K562 (cell line): ENCODE measurements around the gene MLXIPL. TPM values are rescaled to one million over a fixed set of nuclear protein-coding genes. Genes with fewer than 3 reads are reported as not detected.
A peak's percentile ranks its signal among the peaks of the same experiment; 100 is the strongest.

Experiments used
- ATAC-seq: fragments of 200-7000 bp; cut with Tn5 transposase; 3 replicates; pipeline ENCODE4 v1.9.1; 2020; ENCODE audit warnings: moderate library complexity
- BruUV-seq: library from RNA; stranded (reverse); fragments of 400-500 nt; replicated peaks from 2 replicates; lab custom pipeline; 2021; lab: Mats Ljungman, UMichigan
- CTCF ChIA-PET: fragments of 300-600 bp; formaldehyde crosslinking; extraction: SDS; loops from one replicate; lab custom pipeline; 2021; ENCODE audit warnings: low intra/inter-chr PET ratio; lab: Yijun Ruan, JAX
- POLR2A ChIA-PET: fragments of 300-600, 350-650 bp; sonication (Branson Sonifier 250); formaldehyde crosslinking; extraction: SDS; loops from one replicate; lab custom pipeline; 2021; ENCODE audit warnings: antibody characterized with exemption, inconsistent platforms; lab: Yijun Ruan, JAX
- DNase-seq, 4 experiments: peaks; one replicate each; pipeline versions ENCODE4 v3.0.0 to v3.0.0-alpha.2; 2011 to 2018; ENCODE audit warnings: low spot score in 3 of 4, mixed read lengths in 3 of 4; ENCODE audit errors: extremely low read depth in 1 of 4
- FAIRE-seq: peaks from 2 replicates; lab custom pipeline; 2011; peaks lifted over from hg19 to GRCh38; lab: Jason Lieb, UNC
- H2AFZ ChIP-seq: 2 replicates; pipeline ENCODE4 v1.6.0; 2011; ENCODE audit warnings: low read depth, low read length, control low read depth, inconsistent platforms
- H3K27ac ChIP-seq: fragments of 200-600 bp; 3 replicates; pipeline ENCODE4 v1.8.0; 2011; ENCODE audit warnings: low read depth, mild to moderate bottlenecking, control low read depth, inconsistent platforms, low read length, moderate library complexity, mixed read lengths; ENCODE audit errors: extremely low read depth
- H3K27me3 ChIP-seq, 2 experiments: fragments of 300-600 bp in 1 of 2; 2 replicates in 1 of 2; 3 replicates in 1 of 2; pipeline versions ENCODE4 v1.6.0 to v1.8.0; 2011; ENCODE audit warnings: inconsistent platforms in 2 of 2, low read length in 2 of 2, mild to moderate bottlenecking in 1 of 2, mixed read lengths in 1 of 2, moderate library complexity in 1 of 2; ENCODE audit not compliant: control insufficient read depth in 2 of 2, insufficient read depth in 2 of 2
- H3K36me3 ChIP-seq: fragments of 300-600 bp; 3 replicates; pipeline ENCODE4 v1.8.0; 2011; ENCODE audit warnings: mild to moderate bottlenecking, low read length, inconsistent platforms; ENCODE audit not compliant: control insufficient read depth, insufficient read depth
- H3K4me1 ChIP-seq, 2 experiments: fragments of 200-600 bp in 1 of 2; replicated peaks in 1 of 2; 2 replicates in 1 of 2; 3 replicates in 1 of 2; pipeline versions ENCODE4 v1.5.1 to v1.8.0; 2011; ENCODE audit warnings: inconsistent platforms in 2 of 2, low read length in 2 of 2, mild to moderate bottlenecking in 1 of 2, mixed read lengths in 1 of 2, moderate library complexity in 1 of 2; ENCODE audit not compliant: control insufficient read depth in 2 of 2, insufficient read depth in 2 of 2
- H3K4me2 ChIP-seq: 2 replicates; pipeline ENCODE4 v1.6.1; 2011; ENCODE audit warnings: low read length, control low read depth, inconsistent platforms, mixed read lengths; ENCODE audit not compliant: insufficient read depth
- H3K4me3 ChIP-seq: fragments of 200-600 bp; sonication (generic), shearing (Covaris generic); 2 replicates; pipeline ENCODE4 v1.5.1; 2016; ENCODE audit warnings: control low read depth, inconsistent platforms
- H3K79me2 ChIP-seq: fragments of 200-600 bp; 3 replicates; pipeline ENCODE4 v1.8.0; 2011; ENCODE audit warnings: low read length, inconsistent platforms; ENCODE audit not compliant: control insufficient read depth, insufficient read depth
- H3K9ac ChIP-seq, 2 experiments: 2 replicates each; pipeline versions ENCODE4 v1.6.0 to v1.6.1; 2011; ENCODE audit warnings: low read depth in 2 of 2, low read length in 2 of 2, control low read depth in 1 of 2, inconsistent platforms in 1 of 2, mild to moderate bottlenecking in 1 of 2, mixed read lengths in 1 of 2; ENCODE audit not compliant: insufficient read depth in 1 of 2
- H3K9me1 ChIP-seq: one replicate; pipeline ENCODE4 v1.6.0; 2011; ENCODE audit warnings: inconsistent platforms, mild to moderate bottlenecking, low read length, moderate library complexity; ENCODE audit not compliant: control insufficient read depth, insufficient read depth
- H3K9me3 ChIP-seq: replicated peaks from 2 replicates; pipeline ENCODE4 v1.5.1; 2011; ENCODE audit warnings: low read depth, low read length, inconsistent platforms; ENCODE audit not compliant: control insufficient read depth, insufficient read depth
- H4K20me1 ChIP-seq: replicated peaks from 2 replicates; pipeline ENCODE4 v1.6.1; 2011; ENCODE audit warnings: low read length, inconsistent platforms, mixed read lengths; ENCODE audit not compliant: control insufficient read depth, insufficient read depth
- ATF6 ChIP-seq: sonication (generic); formaldehyde crosslinking; IDR thresholded peaks from 2 replicates; pipeline ENCODE4 v1.4.0; 2020; ENCODE audit warnings: mild to moderate bottlenecking, missing genetic modification reagents
- ETS1 ChIP-seq: conservative IDR thresholded peaks from 2 replicates; pipeline ENCODE4 v1.6.1; 2011; ENCODE audit warnings: low read depth, mild to moderate bottlenecking, low read length; ENCODE audit not compliant: control insufficient read depth
- RFX1 ChIP-seq: fragments of 450-650 bp; IDR thresholded peaks from 2 replicates; pipeline ENCODE4 v1.6.1; 2016; ENCODE audit warnings: mild to moderate bottlenecking, moderate library complexity
- ZNF239 ChIP-seq: fragments of 250-450 bp; sonication (Bioruptor Pico); IDR thresholded peaks from 2 replicates; pipeline ENCODE4 v1.4.0; 2020; ENCODE audit warnings: mild to moderate bottlenecking
- ZNF277 ChIP-seq: fragments of 250-450 bp; sonication (Bioruptor Pico); IDR thresholded peaks from 2 replicates; pipeline ENCODE4 v1.8.0; 2022; ENCODE audit warnings: inconsistent platforms, mild to moderate bottlenecking, moderate library complexity, borderline replicate concordance
- ZNF408 ChIP-seq: fragments of 250-450 bp; sonication (Bioruptor Pico); IDR thresholded peaks from 2 replicates; pipeline ENCODE4 v1.4.0; 2020; ENCODE audit warnings: low read depth, mild to moderate bottlenecking, moderate library complexity
- ZNF512 ChIP-seq: IDR thresholded peaks from 2 replicates; pipeline ENCODE4 v1.6.1; 2016; ENCODE audit warnings: missing genetic modification characterization, missing compliant biosample characterization
- WGBS: fragments of 100-300 bp; shearing (Covaris generic); methylation state at CpG from one replicate; pipeline ENCODE4 v1.1.6; 2016; ENCODE audit warnings: low coverage, mixed read lengths; ENCODE audit not compliant: insufficient coverage; ENCODE audit errors: missing lambda C conversion rate; 5-methylcytosine and 5-hydroxymethylcytosine counted together
- in situ Hi-C: fragments of 300-500 bp; cut with MboI; formaldehyde crosslinking; loops from 4 replicates; pipeline ENCODE4 v1.15.0; 2018; ENCODE audit warnings: inconsistent platforms, mixed read lengths
- intact Hi-C: fragments of 100-400 bp; cut with micrococcal nuclease; formaldehyde crosslinking; loops from 2 replicates; pipeline ENCODE4 v1.14.2; 2022
- polyA plus RNA-seq, 8 experiments: library from polyadenylated mRNA; depleted of rRNA in 4 of 8; stranded (reverse) in 5 of 8; unstranded in 3 of 8; fragments of >200 nt; fragmentation: Nextera tagmentation in 2 of 8; fragmentation: Illumina TruSeq in 1 of 8; extraction: Ambion mirVana in 2 of 8; extraction: Trizol in 1 of 8; gene quantifications; 2 replicates each; pipeline versions ENCODE4 v1.2.1 to v1.2.3, GENCODE V29; 2011 to 2014; ENCODE audit warnings: inconsistent platforms in 1 of 8, missing spikeins in 1 of 8
- total RNA-seq, 7 experiments: library from RNA; depleted of rRNA in 6 of 7; stranded (reverse); fragments of >200 nt in 6 of 7; fragmentation: Illumina TruSeq in 2 of 7; extraction: Trizol in 2 of 7; gene quantifications; 2 replicates each; pipeline versions ENCODE4 v1.2.1 to v1.2.3, GENCODE V29; 2011 to 2021; ENCODE audit warnings: low replicate concordance in 1 of 7
- TF ChIP-seq, protein P1 (sequence below): sonication (generic); formaldehyde crosslinking; IDR thresholded peaks from 2 replicates; pipeline ENCODE4 v1.8.1; 2023; ENCODE audit warnings: mild to moderate bottlenecking, missing genetic modification reagents

The MLXIPL gene
- total and polyA plus RNA-seq, 9 of the 15 experiments (the other 6 are each of a cell fraction or from before 2014, with no cell fraction given) = 0.11 to 18.4 (median 1.4) TPM

GRCh38 chr7:73572767-73573186 is 51.5 kb downstream of the MLXIPL start (continued):
- TF ChIP-seq ZNF277 (CRISPR knock-in tag) = no peak
- peak; percentile 76; the same call in 1 of the 2 replicates for TF ChIP-seq ATF6 (CRISPR knock-in tag)
- TF ChIP-seq ETS1 = no peak; the same call in 1 of the 2 replicates
- no peak for TF ChIP-seq ZNF408 (CRISPR knock-in tag)
- TF ChIP-seq RFX1 = no peak

GRCh38 chr7:73570977-73571376 is 53.3 kb downstream of the MLXIPL start:
- Histone ChIP-seq H3K9me3 (no peaks in the 10 kb centered on the region), H3K36me3 (peaks cover 70% of the 10 kb centered on the region), H3K9me1 (peaks cover 9% of the 10 kb centered on the region), H3K4me3 (no peak overlapping the region), H3K27ac (no peak overlapping the region), H3K79me2 (peaks cover 42% of the 10 kb centered on the region), H4K20me1 (peaks cover 46% of the 10 kb centered on the region), H3K4me1 (peaks cover 46 to 47% of the 10 kb centered on the region in 2 experiments), H3K27me3 (no peaks in the 10 kb centered on the region), H3K9ac (peak overlapping the region in 1 of 2 experiments; percentile 64; a peak in 2 of 4 replicates), H2AFZ (no peak overlapping the region), H3K4me2 (no peak overlapping the region)
- BruUV-seq = no TSS peak
- in situ Hi-C loops (no loop called here), intact Hi-C loops (no loop called here)
- TF ChIP-seq ZNF512 (tag) (no peak), ZNF239 (CRISPR knock-in tag) (no peak)
- TF ChIP-seq, protein P1, sequence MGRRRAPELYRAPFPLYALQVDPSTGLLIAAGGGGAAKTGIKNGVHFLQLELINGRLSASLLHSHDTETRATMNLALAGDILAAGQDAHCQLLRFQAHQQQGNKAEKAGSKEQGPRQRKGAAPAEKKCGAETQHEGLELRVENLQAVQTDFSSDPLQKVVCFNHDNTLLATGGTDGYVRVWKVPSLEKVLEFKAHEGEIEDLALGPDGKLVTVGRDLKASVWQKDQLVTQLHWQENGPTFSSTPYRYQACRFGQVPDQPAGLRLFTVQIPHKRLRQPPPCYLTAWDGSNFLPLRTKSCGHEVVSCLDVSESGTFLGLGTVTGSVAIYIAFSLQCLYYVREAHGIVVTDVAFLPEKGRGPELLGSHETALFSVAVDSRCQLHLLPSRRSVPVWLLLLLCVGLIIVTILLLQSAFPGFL (CRISPR knock-in tag) = no peak
- DNase-seq (no peak), FAIRE-seq (no peak), ATAC-seq (no peak)
- ChIA-PET POLR2A (interaction anchor here (2.4 kb wide), 1 partner anchor 9 kb away, joined by 7 read pairs; no protein-coding TSS in a partner anchor), CTCF (no interaction called here)
- 95% methylated on average over 10 of the region's 10 CpGs for WGBS
